ENCODE results near the gene ARL15. TPM values are rescaled to one million over a fixed set of nuclear protein-coding genes. Genes with fewer than 3 reads are reported as not detected.

The ARL15 gene
- total RNA-seq, 1 donor from 2014 or later, result 28.9 TPM

DNA sequence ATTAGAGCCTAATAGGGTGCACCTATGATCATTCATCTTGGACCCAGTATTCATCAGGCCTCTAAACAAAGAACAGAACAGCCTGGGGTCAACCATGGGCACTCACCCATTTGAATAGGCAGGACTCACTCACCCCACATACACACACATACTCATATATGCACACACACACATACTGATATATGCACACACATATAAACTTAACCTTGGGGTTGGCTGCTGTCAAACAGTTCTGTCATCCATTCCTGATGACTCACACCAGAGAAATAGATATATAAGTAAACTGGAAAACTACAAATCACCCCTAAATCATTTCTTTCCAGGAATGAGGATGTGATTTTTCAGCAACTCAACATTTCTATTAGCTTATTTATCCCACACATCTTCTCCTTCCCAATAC lies 51.3 kb downstream of the ARL15 start:
- Mint-ChIP-seq H3K9me3 (ENCODE audit: low read depth) (peaks cover 4% of the 10 kb centered on the region), H3K4me1 (ENCODE audit: low read depth) (peaks cover 11% of the 10 kb centered on the region), H3K27ac (no peak overlapping the region), H3K27me3 (no peaks in the 10 kb centered on the region), H3K4me3 (ENCODE audit: low read depth) (no peak overlapping the region), H3K36me3 (ENCODE audit: insufficient read depth) (no peaks in the 10 kb centered on the region)
- TF ChIP-seq, protein P1, sequence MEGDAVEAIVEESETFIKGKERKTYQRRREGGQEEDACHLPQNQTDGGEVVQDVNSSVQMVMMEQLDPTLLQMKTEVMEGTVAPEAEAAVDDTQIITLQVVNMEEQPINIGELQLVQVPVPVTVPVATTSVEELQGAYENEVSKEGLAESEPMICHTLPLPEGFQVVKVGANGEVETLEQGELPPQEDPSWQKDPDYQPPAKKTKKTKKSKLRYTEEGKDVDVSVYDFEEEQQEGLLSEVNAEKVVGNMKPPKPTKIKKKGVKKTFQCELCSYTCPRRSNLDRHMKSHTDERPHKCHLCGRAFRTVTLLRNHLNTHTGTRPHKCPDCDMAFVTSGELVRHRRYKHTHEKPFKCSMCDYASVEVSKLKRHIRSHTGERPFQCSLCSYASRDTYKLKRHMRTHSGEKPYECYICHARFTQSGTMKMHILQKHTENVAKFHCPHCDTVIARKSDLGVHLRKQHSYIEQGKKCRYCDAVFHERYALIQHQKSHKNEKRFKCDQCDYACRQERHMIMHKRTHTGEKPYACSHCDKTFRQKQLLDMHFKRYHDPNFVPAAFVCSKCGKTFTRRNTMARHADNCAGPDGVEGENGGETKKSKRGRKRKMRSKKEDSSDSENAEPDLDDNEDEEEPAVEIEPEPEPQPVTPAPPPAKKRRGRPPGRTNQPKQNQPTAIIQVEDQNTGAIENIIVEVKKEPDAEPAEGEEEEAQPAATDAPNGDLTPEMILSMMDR (IDR thresholded peaks at IDR 0.05; ENCODE audit: unreplicated experiment), result no peak
- DNase-seq (ENCODE audit: low spot score, unreplicated experiment), result no peak

DNA sequence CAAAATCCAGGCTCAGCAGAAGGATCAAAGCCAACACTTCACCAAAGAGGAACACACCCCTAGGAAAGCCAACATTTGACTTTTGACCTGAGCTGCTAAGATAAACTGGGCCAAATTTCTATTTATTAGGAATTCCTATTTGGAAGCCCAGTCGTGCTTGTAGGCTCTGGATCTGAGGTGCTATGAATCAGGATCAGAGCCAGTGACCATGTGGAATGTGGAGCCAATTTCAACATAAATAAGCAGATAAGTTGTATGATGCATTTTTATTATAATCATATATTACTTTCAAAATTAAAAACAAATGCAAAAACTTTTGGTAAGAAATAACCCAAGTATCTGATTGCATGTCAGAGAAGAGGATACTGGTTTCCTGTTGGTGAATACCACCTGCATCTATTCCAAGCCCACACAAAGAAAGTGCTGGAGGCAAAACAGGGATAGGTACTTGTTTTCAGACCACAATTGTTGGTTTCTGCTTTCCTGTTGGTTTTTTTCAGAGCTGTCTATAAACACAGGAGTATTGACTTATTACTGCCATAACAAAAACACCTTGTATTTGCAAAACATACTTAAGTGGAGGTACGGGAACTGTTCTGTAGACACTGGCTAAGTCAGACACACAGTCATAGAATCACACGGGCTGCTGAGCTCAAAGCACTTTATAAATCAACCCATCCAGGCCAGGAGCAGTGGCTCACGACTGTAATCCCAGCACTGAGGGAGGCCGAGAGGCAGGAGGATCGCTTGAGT lies 52.8 kb downstream of the ARL15 start:
- H3K4me3 Mint-ChIP-seq (ENCODE audit: low read depth), result no peak overlapping the region
- H3K36me3 Mint-ChIP-seq (ENCODE audit: insufficient read depth), result no peaks in the 10 kb centered on the region
- no peak for DNase-seq (ENCODE audit: low spot score, unreplicated experiment)
- TF ChIP-seq, protein P1 (IDR thresholded peaks at IDR 0.05; ENCODE audit: unreplicated experiment), result no peak
- H3K9me3 Mint-ChIP-seq (ENCODE audit: low read depth), result no peaks in the 10 kb centered on the region
- H3K27me3 Mint-ChIP-seq, result no peaks in the 10 kb centered on the region
- H3K4me1 Mint-ChIP-seq (ENCODE audit: low read depth), result peaks cover 9% of the 10 kb centered on the region
- H3K27ac Mint-ChIP-seq, result no peak overlapping the region

DNA sequence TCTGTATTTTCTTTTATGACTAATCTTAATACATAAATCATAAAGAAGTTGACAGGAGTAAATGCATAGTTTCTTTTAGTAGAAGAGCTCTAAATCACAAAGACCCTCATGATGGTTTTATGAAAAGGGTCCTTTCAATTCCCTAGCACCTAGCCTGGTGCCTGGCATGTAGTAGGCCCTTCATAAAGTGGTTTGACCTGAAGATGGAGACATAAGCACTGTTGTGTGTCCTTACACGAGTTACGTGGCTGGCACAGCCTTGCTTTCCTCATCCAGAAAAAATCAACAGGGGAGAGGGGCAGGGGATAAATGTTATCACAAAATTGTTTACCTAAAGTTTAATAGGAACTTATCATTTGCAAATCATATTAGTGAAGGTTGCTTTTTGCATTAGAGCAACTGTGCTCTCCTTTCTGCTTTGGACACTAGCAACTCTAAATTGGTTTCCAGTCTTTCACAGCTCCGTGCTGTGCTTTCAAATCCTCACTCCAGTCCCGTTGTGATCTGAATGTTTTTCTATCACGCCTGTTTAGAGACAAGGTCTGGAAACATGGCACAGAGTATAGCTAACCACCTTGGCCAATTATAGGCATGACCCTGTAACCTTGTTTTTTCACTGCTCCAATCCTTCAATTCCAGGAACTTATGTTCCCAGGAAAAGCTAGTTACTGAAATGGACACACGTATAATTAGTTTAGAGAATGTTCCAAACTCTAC lies 55.7 kb downstream of the ARL15 start:
- TF ChIP-seq, protein P1 (IDR thresholded peaks at IDR 0.05; ENCODE audit: unreplicated experiment), result peak; percentile 11
- Mint-ChIP-seq H3K36me3 (ENCODE audit: insufficient read depth) (no peaks in the 10 kb centered on the region), H3K27ac (no peak overlapping the region), H3K9me3 (ENCODE audit: low read depth) (no peaks in the 10 kb centered on the region), H3K4me1 (ENCODE audit: low read depth) (peaks cover 9% of the 10 kb centered on the region), H3K4me3 (ENCODE audit: low read depth) (no peak overlapping the region), H3K27me3 (no peaks in the 10 kb centered on the region)
- DNase-seq (ENCODE audit: low spot score, unreplicated experiment), result no peak

DNA sequence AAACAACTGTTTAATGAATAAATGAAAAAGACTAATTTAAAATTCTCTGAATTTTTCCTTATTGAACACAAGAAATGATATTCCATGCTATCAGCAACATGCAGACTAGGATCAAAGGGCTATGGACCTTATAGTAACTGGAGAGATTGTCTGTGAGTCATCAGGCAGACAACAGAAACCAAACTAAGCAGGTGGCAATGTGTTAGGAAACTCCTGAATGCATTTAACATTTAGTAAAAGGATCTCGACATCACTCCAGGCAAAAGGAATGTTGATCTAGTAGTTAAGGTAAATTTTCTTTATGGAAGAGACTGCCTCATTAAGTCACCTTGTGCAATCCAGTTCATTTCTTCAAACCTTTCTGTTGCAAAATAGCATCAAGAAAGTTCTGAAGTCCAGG lies 58.4 kb downstream of the ARL15 start:
- Mint-ChIP-seq H3K4me3 (ENCODE audit: low read depth) (no peak overlapping the region), H3K36me3 (ENCODE audit: insufficient read depth) (no peaks in the 10 kb centered on the region), H3K27me3 (no peaks in the 10 kb centered on the region), H3K4me1 (ENCODE audit: low read depth) (peaks cover 5% of the 10 kb centered on the region), H3K9me3 (ENCODE audit: low read depth) (no peaks in the 10 kb centered on the region), H3K27ac (no peak overlapping the region)
- DNase-seq (ENCODE audit: low spot score, unreplicated experiment), result no peak
- TF ChIP-seq, protein P1 (IDR thresholded peaks at IDR 0.05; ENCODE audit: unreplicated experiment), result no peak

DNA sequence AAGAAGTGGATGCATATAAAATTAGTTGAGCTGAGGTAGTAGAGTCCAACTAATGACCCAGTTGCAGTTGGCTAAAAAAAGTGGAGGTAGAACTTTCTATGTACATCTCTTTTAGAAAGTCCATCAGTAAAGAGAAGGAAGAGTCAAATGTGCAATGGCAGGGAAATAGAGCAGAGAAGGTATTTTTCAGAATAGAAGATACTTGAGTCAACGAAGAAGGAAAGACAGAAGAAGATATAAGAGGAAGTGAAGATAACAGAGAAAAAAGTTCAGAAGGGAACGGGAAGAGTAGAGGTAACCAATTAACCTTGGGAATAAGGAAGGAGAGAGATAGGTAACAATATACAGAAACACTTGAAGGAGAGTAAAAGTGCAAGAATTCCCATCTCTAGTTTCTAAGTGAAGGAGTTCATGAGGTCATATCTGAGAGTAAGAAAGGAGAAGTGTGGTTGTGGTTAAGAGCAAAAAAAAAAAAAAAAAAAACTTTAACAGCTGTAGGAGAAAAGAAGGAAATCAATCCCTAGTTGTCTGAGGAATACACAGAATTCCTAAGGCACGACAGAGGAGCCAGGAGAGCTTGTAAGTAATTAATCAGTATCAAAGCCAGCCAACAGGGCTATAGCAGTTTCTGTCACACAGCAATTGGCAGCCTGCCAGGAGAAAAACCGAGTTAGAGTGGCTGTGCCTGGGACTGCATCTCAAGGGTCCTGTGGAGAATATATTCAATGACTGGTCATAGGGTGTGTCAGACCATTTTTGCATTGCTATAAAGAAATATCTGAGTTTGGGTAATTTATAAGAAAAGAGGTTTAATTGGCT lies 61.0 kb downstream of the ARL15 start:
- no peak overlapping the region for H3K27ac Mint-ChIP-seq
- H3K4me3 Mint-ChIP-seq (ENCODE audit: low read depth), result no peak overlapping the region
- H3K27me3 Mint-ChIP-seq, result no peaks in the 10 kb centered on the region
- no peak for DNase-seq (ENCODE audit: low spot score, unreplicated experiment)
- no peaks in the 10 kb centered on the region for H3K9me3 Mint-ChIP-seq (ENCODE audit: low read depth)
- no peaks in the 10 kb centered on the region for H3K36me3 Mint-ChIP-seq (ENCODE audit: insufficient read depth)
- H3K4me1 Mint-ChIP-seq (ENCODE audit: low read depth), result no peaks in the 10 kb centered on the region
- TF ChIP-seq, protein P1 (IDR thresholded peaks at IDR 0.05; ENCODE audit: unreplicated experiment), result no peak
